Measurements from ENCODE around the gene SSUH2. TPM values are rescaled to one million over a fixed set of nuclear protein-coding genes. Genes with fewer than 3 reads are reported as not detected.
"Not testable (repeated sequence)": the region's sequence is repeated elsewhere in the genome, so short reads cannot be mapped to it uniquely, and the experiment has no call there.

The SSUH2 gene
- total RNA-seq (1 to 10 TPM in 1 of 2 donors, under 1 TPM in 1; 0.17 to 2.1 TPM), polyA plus RNA-seq (under 1 TPM; 0.22 to 0.25 TPM)

DNA sequence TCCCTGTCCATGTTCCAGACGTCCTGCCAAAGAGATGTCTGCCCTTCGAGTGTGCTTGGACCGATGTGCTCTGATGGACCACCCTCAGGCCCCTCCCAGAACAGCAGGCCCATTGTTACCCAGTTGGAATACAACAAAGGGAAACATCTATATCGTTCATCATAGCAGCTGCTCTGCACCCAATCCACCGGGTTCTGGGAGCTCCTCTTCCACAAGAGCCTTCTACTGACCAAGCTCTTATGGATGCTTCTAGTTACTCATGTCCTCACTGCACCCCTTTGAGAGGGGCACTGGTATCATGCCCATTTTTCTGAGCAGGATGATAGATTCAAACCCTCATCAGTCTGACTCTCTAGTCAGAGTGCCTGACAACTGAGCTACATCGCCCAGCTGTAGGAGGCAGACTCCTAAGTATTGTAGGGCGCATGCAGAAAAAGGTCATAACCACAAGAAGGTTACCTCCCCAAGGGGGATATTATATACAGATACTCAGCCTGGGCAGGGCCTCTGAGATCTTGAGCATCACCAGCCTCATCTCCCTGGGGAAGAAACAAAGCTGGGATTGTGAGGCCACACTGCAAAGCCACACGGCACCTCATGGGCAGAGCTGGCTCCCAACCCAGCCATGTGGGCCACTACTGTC lies at the start of gene SSUH2:
Gene SSUH2, minus strand, starts transcription at position 51 of the 643 bp plus-strand sequence. Its CDS starts 40 bp downstream, at position 11.
- no peak for DNase-seq (ENCODE audit: low spot score)
- Histone ChIP-seq H3K9me3 (ENCODE audit: control insufficient read depth in 4 of 4, low read length in 3 of 4) (no peaks in the 10 kb centered on the region), H3K27me3 (ENCODE audit: control insufficient read depth in 4 of 4, insufficient read depth in 4 of 4, low read length in 3 of 4) (peaks cover 0 to 6% (median 0%) of the 10 kb centered on the region in 4 donors), H3K4me3 (ENCODE audit: low read depth in 1 of 3, low read length in 3 of 3) (no peak within 1 kb of the TSS), H3K9ac (ENCODE audit: low read depth in 1 of 2, low read length in 2 of 2) (no peak within 1 kb of the TSS), H3K27ac (ENCODE audit: low read depth in 1 of 2, low read length in 2 of 2) (no peak within 1 kb of the TSS), H3K4me1 (ENCODE audit: control insufficient read depth in 4 of 4, insufficient read depth in 4 of 4, low read length in 3 of 4) (no peaks in the 10 kb centered on the region), H3K36me3 (ENCODE audit: control insufficient read depth in 4 of 4, insufficient read depth in 3 of 4, low read depth in 1 of 4, low read length in 3 of 4) (no peaks in the 10 kb centered on the region)
- 85% methylated on average over 8 of the region's 8 CpGs for WGBS
- TF ChIP-seq FOXA2 (IDR thresholded peaks at IDR 0.05) = no peak
- no peak for TF ChIP-seq SP1 (IDR thresholded peaks at IDR 0.05)
- TF ChIP-seq NR2F2 (IDR thresholded peaks at IDR 0.05) = no peak
- TF ChIP-seq ATF3 (IDR thresholded peaks at IDR 0.05) = no peak
- TF ChIP-seq REST (IDR thresholded peaks at IDR 0.05) = no peak

DNA sequence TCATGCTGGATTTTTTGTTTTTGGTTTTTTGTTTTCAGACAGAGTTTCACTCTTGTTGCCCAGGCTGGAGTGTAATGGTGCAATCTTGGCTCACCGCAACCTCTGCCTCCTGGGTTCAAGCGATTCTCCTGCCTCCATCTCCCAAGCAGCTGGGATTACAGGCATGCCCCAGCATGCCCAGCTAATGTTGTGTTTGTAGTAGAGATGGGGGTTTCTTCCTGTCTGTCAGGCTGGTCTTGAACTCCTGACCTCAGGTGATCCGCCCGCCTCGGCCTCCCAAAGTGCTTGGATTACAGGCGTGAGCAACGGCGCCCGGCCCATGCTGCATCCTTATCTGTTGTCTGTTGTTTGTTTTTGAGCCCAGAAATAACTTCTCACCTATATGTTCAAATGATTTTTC lies 46.7 kb upstream of the SSUH2 start:
- DNase-seq (ENCODE audit: low spot score); H3K4me3 ChIP-seq (ENCODE audit: low read depth in 1 of 3, low read length in 3 of 3); H3K27ac ChIP-seq (ENCODE audit: low read depth in 1 of 2, low read length in 2 of 2); H3K36me3 ChIP-seq (ENCODE audit: control insufficient read depth in 4 of 4, insufficient read depth in 3 of 4, low read depth in 1 of 4, low read length in 3 of 4); H3K27me3 ChIP-seq (ENCODE audit: control insufficient read depth in 4 of 4, insufficient read depth in 4 of 4, low read length in 3 of 4); H3K4me1 ChIP-seq (ENCODE audit: control insufficient read depth in 4 of 4, insufficient read depth in 4 of 4, low read length in 3 of 4); H3K9me3 ChIP-seq (ENCODE audit: control insufficient read depth in 4 of 4, low read length in 3 of 4); H3K9ac ChIP-seq (ENCODE audit: low read depth in 1 of 2, low read length in 2 of 2): not testable (repeated sequence)
- 65% methylated on average over 9 of the region's 9 CpGs for WGBS

DNA sequence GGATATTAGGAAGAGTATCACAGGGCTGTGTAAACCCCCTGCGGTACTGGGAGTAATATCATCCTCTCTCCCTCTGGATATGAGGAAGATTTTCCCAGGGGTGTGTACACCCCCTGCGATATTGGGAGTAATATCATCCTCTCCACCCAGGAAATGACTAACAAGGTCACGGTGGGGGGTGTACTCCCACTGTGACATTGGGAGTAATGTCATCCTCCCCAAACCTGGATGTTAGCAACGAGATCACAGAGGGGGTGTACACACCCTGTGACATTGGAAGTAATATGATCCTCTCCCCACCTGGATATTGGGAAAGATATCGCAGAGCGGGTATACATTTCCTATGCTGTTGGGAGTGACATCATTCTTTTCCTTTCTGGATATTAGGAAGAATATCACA lies 40.4 kb upstream of the SSUH2 start:
- WGBS = 87% methylated on average over 6 of the region's 6 CpGs
- H3K4me1 ChIP-seq (ENCODE audit: control insufficient read depth in 4 of 4, insufficient read depth in 4 of 4, low read length in 3 of 4); H3K9ac ChIP-seq (ENCODE audit: low read depth in 1 of 2, low read length in 2 of 2); H3K9me3 ChIP-seq (ENCODE audit: control insufficient read depth in 4 of 4, low read length in 3 of 4); H3K36me3 ChIP-seq (ENCODE audit: control insufficient read depth in 4 of 4, insufficient read depth in 3 of 4, low read depth in 1 of 4, low read length in 3 of 4); H3K27me3 ChIP-seq (ENCODE audit: control insufficient read depth in 4 of 4, insufficient read depth in 4 of 4, low read length in 3 of 4); H3K27ac ChIP-seq (ENCODE audit: low read depth in 1 of 2, low read length in 2 of 2); DNase-seq (ENCODE audit: low spot score); H3K4me3 ChIP-seq (ENCODE audit: low read depth in 1 of 3, low read length in 3 of 3): not testable (repeated sequence)

GRCh38 chr3:8682850-8683574 lies 38.4 kb upstream of the SSUH2 start:
- H3K4me1 ChIP-seq (ENCODE audit: control insufficient read depth in 4 of 4, insufficient read depth in 4 of 4, low read length in 3 of 4) = not testable (repeated sequence)

DNA sequence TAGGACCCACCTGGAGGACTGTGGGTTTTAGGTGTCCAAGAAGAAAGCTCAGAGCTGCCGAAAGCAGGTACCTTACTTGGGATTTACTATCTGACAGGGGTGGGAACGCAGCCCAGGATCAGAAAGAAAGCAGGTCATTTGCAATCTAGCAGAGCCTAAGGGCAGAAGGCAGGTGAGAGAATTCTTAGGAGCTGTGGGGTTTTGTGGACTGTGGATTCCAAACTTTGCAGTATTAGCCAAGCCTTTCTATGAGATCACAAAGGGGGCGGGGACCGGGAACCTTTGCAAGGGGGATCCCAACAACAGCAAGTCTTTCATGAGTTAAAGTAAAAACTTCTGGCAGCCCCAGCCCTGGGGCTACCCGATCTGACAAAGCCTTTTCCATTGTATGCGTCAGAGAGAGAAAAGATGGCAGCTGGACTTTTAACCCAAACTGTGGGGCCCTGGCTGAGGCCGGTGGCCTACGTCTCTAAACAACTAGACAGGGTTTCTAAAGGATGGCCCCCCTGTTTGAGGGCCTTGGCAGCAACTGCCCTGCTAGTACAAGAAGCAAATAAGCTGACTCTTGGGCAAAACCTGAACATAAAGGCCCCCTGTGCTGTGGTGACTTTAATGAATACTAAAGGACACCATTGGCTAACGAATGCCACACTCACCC lies 37.4 kb upstream of the SSUH2 start:
- H3K27me3 ChIP-seq (ENCODE audit: control insufficient read depth in 4 of 4, insufficient read depth in 4 of 4, low read length in 3 of 4); H3K36me3 ChIP-seq (ENCODE audit: control insufficient read depth in 4 of 4, insufficient read depth in 3 of 4, low read depth in 1 of 4, low read length in 3 of 4); H3K4me1 ChIP-seq (ENCODE audit: control insufficient read depth in 4 of 4, insufficient read depth in 4 of 4, low read length in 3 of 4); H3K9ac ChIP-seq (ENCODE audit: low read depth in 1 of 2, low read length in 2 of 2); DNase-seq (ENCODE audit: low spot score); H3K27ac ChIP-seq (ENCODE audit: low read depth in 1 of 2, low read length in 2 of 2); H3K4me3 ChIP-seq (ENCODE audit: low read depth in 1 of 3, low read length in 3 of 3); H3K9me3 ChIP-seq (ENCODE audit: control insufficient read depth in 4 of 4, low read length in 3 of 4): not testable (repeated sequence)
- WGBS = 68% methylated on average over 9 of the region's 9 CpGs

More at GRCh38 chr3:8682850-8683574, 38.4 kb upstream of the SSUH2 start:
- not testable (repeated sequence) for H3K36me3 ChIP-seq (ENCODE audit: control insufficient read depth in 4 of 4, insufficient read depth in 3 of 4, low read depth in 1 of 4, low read length in 3 of 4); H3K27ac ChIP-seq (ENCODE audit: low read depth in 1 of 2, low read length in 2 of 2); H3K9ac ChIP-seq (ENCODE audit: low read depth in 1 of 2, low read length in 2 of 2); H3K4me3 ChIP-seq (ENCODE audit: low read depth in 1 of 3, low read length in 3 of 3); H3K27me3 ChIP-seq (ENCODE audit: control insufficient read depth in 4 of 4, insufficient read depth in 4 of 4, low read length in 3 of 4); H3K9me3 ChIP-seq (ENCODE audit: control insufficient read depth in 4 of 4, low read length in 3 of 4); DNase-seq (ENCODE audit: low spot score)
- WGBS = 68% methylated on average over 19 of the region's 19 CpGs
